H1 (cell line): ENCODE measurements around the gene ATP11A. TPM values are rescaled to one million over a fixed set of nuclear protein-coding genes. Genes with fewer than 3 reads are reported as not detected.
"Not testable (repeated sequence)": the region's sequence is repeated elsewhere in the genome, so short reads cannot be mapped to it uniquely, and the experiment has no call there.

Experiments used
- CTCF ChIA-PET: fragments of 300-600 bp; sonication (Branson Sonifier 250); formaldehyde crosslinking; loops from one replicate; lab custom pipeline; 2021; ENCODE audit not compliant: partially characterized antibody; lab: Charles Lee
- POLR2A ChIA-PET: fragments of 300-600 bp; sonication (Branson Sonifier 250); formaldehyde crosslinking; loops from one replicate; lab custom pipeline; 2021; ENCODE audit warnings: inconsistent platforms; ENCODE audit not compliant: partially characterized antibody; lab: Charles Lee
- DNase-seq, 2 experiments: peaks; one replicate each; pipeline versions ENCODE4 v3.0.0 to v3.0.0-alpha.2; 2010 to 2022; ENCODE audit warnings: low spot score in 2 of 2, low read depth in 1 of 2, mixed read lengths in 1 of 2
- FAIRE-seq: peaks from 2 replicates; lab custom pipeline; 2011; peaks lifted over from hg19 to GRCh38; lab: Jason Lieb, UNC
- H2AFZ ChIP-seq: 2 replicates; pipeline ENCODE4 v1.8.1; 2012; ENCODE audit warnings: low read length, inconsistent platforms
- H2AK5ac ChIP-seq: 2 replicates; pipeline ENCODE4 v1.6.1; 2013; ENCODE audit warnings: low read depth, low read length
- H2BK120ac ChIP-seq: replicated peaks from 2 replicates; pipeline ENCODE3; 2013; ENCODE audit warnings: low read depth, low read length, inconsistent platforms
- H2BK12ac ChIP-seq: 2 replicates; pipeline ENCODE4 v1.6.1; 2013; ENCODE audit warnings: low read depth, low read length
- H2BK15ac ChIP-seq: 2 replicates; pipeline ENCODE4 v1.6.1; 2013; ENCODE audit warnings: low read length
- H2BK20ac ChIP-seq: 2 replicates; pipeline ENCODE4 v1.6.1; 2013; ENCODE audit warnings: low read length
- H2BK5ac ChIP-seq: 2 replicates; pipeline ENCODE4 v1.6.1; 2013; ENCODE audit warnings: low read depth, low read length
- H3K14ac ChIP-seq: 2 replicates; pipeline ENCODE4 v1.6.1; 2013; ENCODE audit warnings: inconsistent platforms; ENCODE audit not compliant: insufficient read length
- H3K18ac ChIP-seq: 2 replicates; pipeline ENCODE4 v1.6.1; 2013; ENCODE audit warnings: low read length; ENCODE audit errors: extremely low read depth
- H3K23ac ChIP-seq: 2 replicates; pipeline ENCODE4 v1.6.1; 2013; ENCODE audit warnings: inconsistent platforms; ENCODE audit not compliant: insufficient read length
- H3K23me2 ChIP-seq: 2 replicates; pipeline ENCODE4 v1.6.1; 2013; ENCODE audit warnings: low read depth, low read length
- H3K27ac ChIP-seq: 2 replicates; pipeline ENCODE4 v1.6.1; 2011; ENCODE audit warnings: low read depth, low read length, inconsistent platforms
- H3K27me3 ChIP-seq, 4 experiments: replicated peaks in 1 of 4; 1 replicate in 1 of 4; 2 replicates in 3 of 4; pipeline versions ENCODE4 v1.6.1 to v1.8.1; 2011 to 2013; ENCODE audit warnings: low read length in 3 of 4, mild to moderate bottlenecking in 3 of 4, inconsistent platforms in 2 of 4, mixed read lengths in 2 of 4, moderate library complexity in 1 of 4; ENCODE audit not compliant: control insufficient read depth in 3 of 4, insufficient read depth in 3 of 4; ENCODE audit errors: extremely low read depth in 1 of 4
- H3K36me3 ChIP-seq, 4 experiments: 2 replicates each; pipeline versions ENCODE4 v1.6.1 to v1.8.1; 2011 to 2013; ENCODE audit warnings: mild to moderate bottlenecking in 4 of 4, low read length in 3 of 4, moderate library complexity in 2 of 4, control low read depth in 1 of 4, inconsistent platforms in 1 of 4; ENCODE audit not compliant: insufficient read depth in 4 of 4, control insufficient read depth in 2 of 4
- H3K4ac ChIP-seq: replicated peaks from 2 replicates; pipeline ENCODE3; 2013; ENCODE audit warnings: low read length, low read depth, mixed read lengths, inconsistent platforms; ENCODE audit not compliant: insufficient read length
- H3K4me1 ChIP-seq, 4 experiments: replicated peaks in 1 of 4; 1 replicate in 1 of 4; 2 replicates in 3 of 4; pipeline versions ENCODE4 v1.6.1 to v1.8.1; 2011 to 2013; ENCODE audit warnings: low read length in 3 of 4, inconsistent platforms in 2 of 4, mixed read lengths in 1 of 4; ENCODE audit not compliant: insufficient read depth in 4 of 4, control insufficient read depth in 3 of 4
- H3K4me2 ChIP-seq, 2 experiments: 2 replicates each; pipeline versions ENCODE4 v1.6.1 to v1.8.1; 2011 to 2013; ENCODE audit warnings: low read depth in 2 of 2, low read length in 2 of 2, control low read depth in 1 of 2, inconsistent platforms in 1 of 2, mild to moderate bottlenecking in 1 of 2; ENCODE audit not compliant: insufficient read depth in 1 of 2
- H3K4me3 ChIP-seq, 4 experiments: fragments of 200-600, 300-600 bp in 1 of 4; sonication (generic), shearing (Covaris generic), sonication (Bioruptor Twin) in 1 of 4; 2 replicates each; pipeline versions ENCODE4 v1.5.1 to v1.8.1; 2011 to 2016; ENCODE audit warnings: low read length in 4 of 4, low read depth in 3 of 4, control low read depth in 2 of 4, inconsistent platforms in 2 of 4, mild to moderate bottlenecking in 2 of 4, mixed read lengths in 1 of 4, moderate library complexity in 1 of 4; ENCODE audit not compliant: insufficient read depth in 2 of 4; ENCODE audit errors: extremely low read depth in 1 of 4
- H3K56ac ChIP-seq: replicated peaks from 2 replicates; pipeline ENCODE3; 2013; ENCODE audit warnings: low read depth, mild to moderate bottlenecking, mixed read lengths, low read length, inconsistent platforms; ENCODE audit not compliant: insufficient read length
- H3K79me1 ChIP-seq: 2 replicates; pipeline ENCODE4 v1.6.1; 2013; ENCODE audit warnings: low read depth, low read length, control low read depth
- H3K79me2 ChIP-seq, 2 experiments: 2 replicates each; pipeline versions ENCODE4 v1.6.1 to v1.8.1; 2012 to 2013; ENCODE audit warnings: low read length in 2 of 2, mild to moderate bottlenecking in 2 of 2, inconsistent platforms in 1 of 2; ENCODE audit not compliant: insufficient read depth in 2 of 2, control insufficient read depth in 1 of 2
- H3K9ac ChIP-seq, 4 experiments: replicated peaks in 1 of 4; 1 replicate in 1 of 4; 2 replicates in 3 of 4; pipeline versions ENCODE4 v1.6.1 to v1.8.1; 2011 to 2013; ENCODE audit warnings: low read depth in 3 of 4, low read length in 3 of 4, control low read depth in 2 of 4, mild to moderate bottlenecking in 2 of 4, moderate library complexity in 2 of 4, inconsistent platforms in 1 of 4; ENCODE audit errors: extremely low read depth in 1 of 4
- H3K9me3 ChIP-seq, 2 experiments: 2 replicates each; pipeline versions ENCODE4 v1.6.1 to v1.8.1; 2012 to 2013; ENCODE audit warnings: mild to moderate bottlenecking in 2 of 2, moderate library complexity in 2 of 2, control low read depth in 1 of 2, inconsistent platforms in 1 of 2, low read depth in 1 of 2, low read length in 1 of 2, mixed read lengths in 1 of 2; ENCODE audit not compliant: insufficient read depth in 2 of 2
- H4K20me1 ChIP-seq, 2 experiments: replicated peaks in 1 of 2; 2 replicates each; pipeline versions ENCODE3 to v1.8.1; 2011 to 2013; ENCODE audit warnings: inconsistent platforms in 2 of 2, low read length in 2 of 2, mild to moderate bottlenecking in 1 of 2; ENCODE audit not compliant: insufficient read depth in 2 of 2, control insufficient read depth in 1 of 2
- H4K5ac ChIP-seq: 2 replicates; pipeline ENCODE4 v1.6.1; 2013; ENCODE audit warnings: low read length, low read depth, mixed read lengths, inconsistent platforms; ENCODE audit not compliant: insufficient read length
- H4K8ac ChIP-seq: 2 replicates; pipeline ENCODE4 v1.8.0; 2013; ENCODE audit warnings: mild to moderate bottlenecking, moderate library complexity, low read length, inconsistent platforms; ENCODE audit not compliant: insufficient read depth; ENCODE audit errors: extremely low read depth
- H4K91ac ChIP-seq: replicated peaks from 2 replicates; pipeline ENCODE3; 2013; ENCODE audit warnings: low read length, mixed read lengths, inconsistent platforms; ENCODE audit not compliant: insufficient read length
- WGBS, 2 experiments: shearing (Covaris generic) in 1 of 2; methylation state at CpG; one replicate each; pipeline versions ENCODE4 v1.1.6 to v1.1.7; 2013 to 2015; ENCODE audit warnings: low lambda C conversion rate in 2 of 2, mixed read lengths in 2 of 2, inconsistent platforms in 1 of 2, low coverage in 1 of 2, missing lambda C conversion rate in 1 of 2; ENCODE audit not compliant: insufficient replicate concordance in 2 of 2, insufficient coverage in 1 of 2, insufficient read length in 1 of 2; ENCODE audit errors: extremely low coverage in 1 of 2, missing lambda C conversion rate in 1 of 2; 5-methylcytosine and 5-hydroxymethylcytosine counted together
- polyA plus RNA-seq, 7 experiments: library from polyadenylated mRNA; depleted of rRNA in 3 of 7; stranded (reverse) in 5 of 7; unstranded in 2 of 7; fragments of >200 nt in 5 of 7; fragments of 200-250 nt in 2 of 7; gene quantifications; 1 replicate in 5 of 7; 2 replicates in 1 of 7; 4 replicates in 1 of 7; pipeline versions ENCODE4 v1.2.1 to v1.2.3, GENCODE V29; 2011 to 2013; ENCODE audit warnings: missing spikeins in 2 of 7, mixed read lengths in 2 of 7
- total RNA-seq: library from RNA; stranded (reverse); fragmentation: NEBNext Ultra II Directional; extraction: Animal tissue kit (Norgen Biotek cat#: 25700); gene quantifications from 2 replicates; pipeline ENCODE4 v1.2.1, GENCODE V29; 2021

The ATP11A gene
- total and polyA plus RNA-seq, 2 of the 8 experiments (the other 6 are each of a cell fraction or from before 2014, with no cell fraction given), result 28.8 to 72.9 TPM

GRCh38 chr13:112841303-112842015, 151.6 kb downstream of the ATP11A start:
- H2BK15ac ChIP-seq, H2BK5ac ChIP-seq, H3K9me3 ChIP-seq, H4K91ac ChIP-seq, H2BK20ac ChIP-seq, H3K4me1 ChIP-seq, H4K8ac ChIP-seq, H3K23me2 ChIP-seq, H3K4ac ChIP-seq, H4K5ac ChIP-seq, H3K9ac ChIP-seq, DNase-seq, H2BK120ac ChIP-seq, H4K20me1 ChIP-seq, H2BK12ac ChIP-seq, FAIRE-seq, H3K27ac ChIP-seq, H2AFZ ChIP-seq, H3K79me1 ChIP-seq, H3K56ac ChIP-seq, H2AK5ac ChIP-seq, H3K18ac ChIP-seq, POLR2A ChIA-PET, H3K4me3 ChIP-seq, H3K27me3 ChIP-seq, H3K4me2 ChIP-seq, H3K79me2 ChIP-seq, H3K23ac ChIP-seq, H3K14ac ChIP-seq: not testable (repeated sequence)
- 97% methylated on average over 30 of the region's 31 CpGs; no CpG with 5 or more reads in 1 of the 2 experiments for WGBS, 2 experiments
- H3K36me3 ChIP-seq, result peaks cover 9 to 44% (median 17%) of the 10 kb centered on the region in 4 experiments; a peak in 6 of 8 replicates
- CTCF ChIA-PET, result interaction anchor here (1.3 kb wide), 1 partner anchor 33 kb away, joined by 5 read pairs; no protein-coding TSS in a partner anchor
